ENCODE measurements around the gene SHC2.

GRCh38 chr19:488505-489417 lies 27.9 kb upstream of the SHC2 start:
- TF ChIP-seq EZH2 (IDR thresholded peaks at IDR 0.05) (no peak), POLR2AphosphoS5 (IDR thresholded peaks at IDR 0.05; ENCODE audit: borderline replicate concordance, low read depth, low read length) (peak; percentile 82), FOXP2 (optimal IDR thresholded peaks at IDR 0.05; ENCODE audit: control extremely low read depth, extremely low read length, insufficient read depth) (no peak)

Measured in SK-N-MC (cell line).